ENCODE measurements around the gene SLC25A47.

- TF ChIP-seq CTCF (IDR thresholded peaks at IDR 0.05) (no peak), POLR2AphosphoS5 (IDR thresholded peaks at IDR 0.05; ENCODE audit: low read depth, low read length) (no peak), REST (IDR thresholded peaks at IDR 0.05; ENCODE audit: insufficient read depth in 1 of 2, low read depth in 2 of 2, low read length in 1 of 2) (no peak), SIN3A (IDR thresholded peaks at IDR 0.05; ENCODE audit: borderline replicate concordance, insufficient read depth, low read depth, low read length) (no peak)
Observed at GRCh38 chr14:100362311-100362927, 39.3 kb downstream of the SLC25A47 start.
